Measurements from ENCODE around the gene SOCS2. TPM values are rescaled to one million over a fixed set of nuclear protein-coding genes. Genes with fewer than 3 reads are reported as not detected.
"Not testable (repeated sequence)": the region's sequence is repeated elsewhere in the genome, so short reads cannot be mapped to it uniquely, and the experiment has no call there.

Gene SOCS2
- total RNA-seq, 2 donors from 2014 or later, result 5.1 to 13.1 TPM

GRCh38 chr12:93603762-93604161, 31.3 kb downstream of the SOCS2 start:
- Mint-ChIP-seq H3K9me3 (no peaks in the 10 kb centered on the region), H3K36me3 (no peaks in the 10 kb centered on the region), H3K27ac (no peak overlapping the region)
- ATAC-seq (no peak), DNase-seq (ENCODE audit: low spot score in 2 of 2) (no peak)

- no peak for ATAC-seq
- Mint-ChIP-seq H3K27ac (no peak overlapping the region), H3K36me3 (no peaks in the 10 kb centered on the region), H3K9me3 (no peaks in the 10 kb centered on the region)
- DNase-seq (ENCODE audit: low spot score in 2 of 2), result no peak
Measured at GRCh38 chr12:93608313-93608712, 35.8 kb downstream of the SOCS2 start.

DNA sequence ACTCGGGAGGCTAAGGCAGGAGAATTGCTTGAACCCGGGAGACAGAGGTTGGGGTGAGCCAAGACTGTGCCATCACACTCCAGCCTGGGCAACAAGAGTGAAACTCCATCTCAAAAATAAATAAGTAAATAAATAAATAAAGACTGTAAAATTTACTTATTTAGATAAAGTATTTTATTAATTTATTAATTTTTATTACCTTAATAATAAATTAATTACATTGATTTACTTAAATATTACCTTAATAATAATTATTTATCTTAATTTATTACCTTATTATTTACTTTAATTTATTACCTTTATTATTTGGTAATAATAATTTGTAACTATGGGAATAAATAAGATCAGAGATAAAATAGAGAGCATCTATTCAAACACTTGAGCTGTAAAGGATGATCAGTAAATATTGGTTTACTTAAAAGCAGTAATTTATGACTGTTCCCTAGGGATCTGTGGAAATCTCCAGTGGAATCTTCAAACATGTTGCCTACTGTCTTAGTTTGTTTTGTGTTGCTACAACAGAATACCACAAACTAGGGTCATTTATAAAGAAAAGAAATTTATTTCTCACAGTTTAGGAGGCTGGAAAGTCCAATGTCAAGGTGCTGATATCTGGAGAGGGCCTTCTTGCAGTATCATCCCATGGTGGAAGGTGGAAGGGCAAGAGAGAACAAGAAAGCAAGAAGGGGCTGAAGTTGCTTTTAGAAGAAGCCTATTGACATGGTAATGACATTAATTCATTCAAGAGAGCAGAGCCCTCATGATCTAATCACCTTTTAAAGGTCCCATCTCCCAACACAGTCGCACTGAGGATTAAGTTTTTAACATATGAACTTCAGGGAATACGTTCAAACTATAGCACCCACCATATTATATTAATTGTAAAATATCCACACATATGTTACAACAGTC, 37.1 kb downstream of the SOCS2 start:
- DNase-seq (ENCODE audit: low spot score in 2 of 2), result no peak
- Mint-ChIP-seq H3K36me3 (no peaks in the 10 kb centered on the region), H3K9me3 (no peaks in the 10 kb centered on the region), H3K27ac (no peak overlapping the region)
- ATAC-seq, result no peak

DNA sequence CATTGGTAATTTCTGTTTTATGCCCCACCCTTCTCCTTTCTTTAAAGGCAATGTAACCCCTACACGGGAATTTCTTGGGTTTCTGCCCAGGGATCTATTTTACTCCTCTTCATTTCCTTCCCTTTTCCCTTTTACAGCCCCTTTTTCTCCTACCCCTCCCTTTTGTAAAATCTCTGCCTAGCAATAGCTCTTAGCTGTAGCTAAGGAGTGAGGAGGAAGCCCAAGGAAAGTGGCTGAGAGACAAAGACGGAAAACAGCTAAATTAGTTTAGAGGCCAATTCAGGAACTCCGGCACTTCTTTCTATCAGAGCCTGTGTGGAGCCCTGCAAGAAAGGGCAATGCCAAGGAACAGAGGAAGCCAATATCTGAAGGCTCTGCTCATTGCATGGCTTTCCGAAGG, 40.3 kb downstream of the SOCS2 start:
- H3K9me3 Mint-ChIP-seq, result peaks cover 0 to 5% of the 10 kb centered on the region in 2 donors
- no peak for DNase-seq (ENCODE audit: low spot score in 2 of 2)

DNA sequence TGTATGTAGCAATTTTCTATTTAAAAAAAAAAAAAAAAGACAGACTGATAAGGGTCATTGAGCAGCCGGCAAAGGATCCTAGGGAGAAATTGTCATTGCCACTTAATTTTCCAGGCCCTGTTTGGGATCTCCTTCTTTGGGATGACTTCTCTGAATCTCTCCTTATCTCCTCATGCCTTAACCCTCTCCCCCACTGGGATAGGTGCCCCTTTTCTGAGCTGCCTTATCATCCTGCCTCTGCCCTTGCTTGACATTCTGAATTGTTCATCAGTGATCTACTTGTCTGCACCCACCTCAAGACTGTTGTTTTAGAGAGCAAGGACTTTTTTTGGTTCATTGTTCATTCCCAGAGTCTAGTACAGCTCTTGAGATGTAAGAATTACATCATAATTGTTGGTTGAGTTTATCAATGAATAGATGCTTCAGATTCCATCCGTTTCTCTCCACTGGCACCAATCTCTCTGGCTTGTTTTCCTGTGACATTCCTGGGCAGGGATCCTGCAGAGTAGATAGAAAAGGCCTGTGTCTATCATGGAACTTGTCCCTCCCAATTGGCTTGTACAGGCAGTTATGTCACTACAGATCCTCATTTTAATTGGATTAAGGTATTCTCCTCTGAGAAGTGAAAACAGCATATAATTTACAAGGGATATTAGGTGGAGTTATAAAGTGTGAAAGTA, 42.6 kb downstream of the SOCS2 start:
- ATAC-seq (no peak), DNase-seq (ENCODE audit: low spot score in 2 of 2) (no peak)
- H3K27ac Mint-ChIP-seq, result peak overlapping the region in 1 of 2 donors; percentile 12
- peaks cover 4 to 5% of the 10 kb centered on the region in 2 donors for H3K9me3 Mint-ChIP-seq
- no peaks in the 10 kb centered on the region for H3K36me3 Mint-ChIP-seq

More for the DNA sequence above, 40.3 kb downstream of the SOCS2 start:
- H3K27ac Mint-ChIP-seq, result no peak overlapping the region
- ATAC-seq, result no peak
- H3K36me3 Mint-ChIP-seq, result no peaks in the 10 kb centered on the region

DNA sequence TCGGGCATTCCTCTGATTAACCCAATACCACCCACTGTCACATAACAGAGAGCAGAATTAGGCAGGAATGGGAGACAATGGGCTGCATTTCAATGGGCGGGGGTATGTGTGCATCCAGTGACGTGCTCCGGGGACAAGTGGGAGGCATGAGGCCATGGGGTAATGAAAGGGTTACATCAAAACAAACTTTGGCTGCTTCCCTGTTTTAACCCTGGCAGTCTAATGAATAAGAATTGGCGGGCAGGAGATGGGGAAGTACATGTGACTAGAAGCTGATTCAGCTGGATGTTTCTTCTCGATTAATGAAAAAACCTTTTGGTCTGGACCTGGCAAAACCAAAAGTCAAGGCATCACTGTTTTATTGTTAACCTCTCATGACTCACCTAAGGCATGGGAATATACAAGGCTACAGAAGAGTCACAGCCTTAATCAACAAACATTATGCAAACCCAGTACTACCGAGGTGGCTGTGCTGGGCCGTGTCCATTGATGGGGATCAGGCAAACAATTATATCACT, 44.2 kb downstream of the SOCS2 start:
- no peaks in the 10 kb centered on the region for H3K36me3 Mint-ChIP-seq
- no peak overlapping the region for H3K27ac Mint-ChIP-seq
- ATAC-seq, result no peak
- no peak for DNase-seq (ENCODE audit: low spot score in 2 of 2)
- H3K9me3 Mint-ChIP-seq, result peaks cover 4 to 5% of the 10 kb centered on the region in 2 donors

GRCh38 chr12:93618891-93619410, 46.5 kb downstream of the SOCS2 start:
- Mint-ChIP-seq H3K36me3 (no peaks in the 10 kb centered on the region), H3K27ac (no peak overlapping the region), H3K9me3 (peaks cover 4 to 5% of the 10 kb centered on the region in 2 donors)
- DNase-seq (ENCODE audit: low spot score in 2 of 2) (no peak), ATAC-seq (no peak)

DNA sequence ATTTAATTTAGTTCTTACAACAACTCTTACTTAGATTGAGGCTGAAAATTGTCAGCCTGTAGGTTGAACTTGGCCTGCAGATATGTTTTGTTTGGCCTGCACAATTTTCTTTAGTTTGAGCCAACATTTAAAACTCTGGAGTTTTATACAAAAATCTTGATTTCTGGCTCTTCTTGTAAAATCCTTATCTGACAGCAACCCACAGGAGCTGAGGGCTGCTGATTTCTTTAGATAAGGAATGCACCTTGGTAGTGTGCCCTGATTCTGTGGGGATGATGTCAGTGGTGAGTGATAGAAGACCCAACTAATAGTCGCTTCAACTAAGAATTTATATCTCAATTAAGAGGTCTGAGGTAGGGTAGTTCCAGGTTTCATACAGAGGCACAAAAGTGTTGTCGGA, 49.5 kb downstream of the SOCS2 start:
- H3K36me3 Mint-ChIP-seq, result no peaks in the 10 kb centered on the region
- DNase-seq (ENCODE audit: low spot score in 2 of 2) (no peak), ATAC-seq (no peak)
- no peak overlapping the region for H3K27ac Mint-ChIP-seq
- H3K9me3 Mint-ChIP-seq, result peaks cover 0 to 4% of the 10 kb centered on the region in 2 donors

GRCh38 chr12:93622485-93622884, 50.0 kb downstream of the SOCS2 start:
- no peak overlapping the region for H3K27ac Mint-ChIP-seq
- ATAC-seq (no peak), DNase-seq (ENCODE audit: low spot score in 2 of 2) (no peak)
- peaks cover 0 to 4% of the 10 kb centered on the region in 2 donors for H3K9me3 Mint-ChIP-seq
- no peaks in the 10 kb centered on the region for H3K36me3 Mint-ChIP-seq

DNA sequence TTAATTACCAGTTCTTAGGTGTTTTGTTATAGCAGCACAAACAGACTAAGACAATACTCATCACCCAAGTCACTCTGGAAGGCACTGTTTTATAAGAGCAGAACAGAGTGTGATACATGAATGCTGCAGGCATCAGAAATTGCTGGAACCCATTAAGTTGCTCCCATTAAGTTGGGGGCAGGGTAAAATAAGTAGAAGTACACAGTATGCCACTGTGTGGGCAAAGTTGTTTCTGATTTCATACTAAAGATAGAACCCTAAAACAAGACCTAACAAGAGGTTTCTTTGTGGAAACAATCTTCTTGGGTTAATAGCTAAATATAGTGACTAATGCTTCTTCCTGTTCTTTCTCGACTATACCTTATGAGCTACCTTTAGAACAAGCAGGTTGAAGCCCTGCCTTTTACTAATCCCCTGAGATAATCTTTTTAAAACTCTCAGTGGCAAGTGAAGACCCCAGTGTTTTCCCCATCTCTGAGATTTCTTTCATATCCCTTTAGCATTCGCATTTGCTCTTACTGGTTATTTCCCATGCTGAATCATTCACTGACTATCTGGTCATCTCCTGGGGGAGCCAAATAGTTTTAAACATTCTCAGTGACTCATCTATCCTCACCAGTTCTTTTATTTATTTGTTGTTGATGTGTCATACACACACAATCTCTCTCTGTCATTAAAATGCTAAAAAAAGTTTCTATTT, 52.3 kb downstream of the SOCS2 start:
- ATAC-seq, result peak; percentile 16 to 90
- no peak overlapping the region for H3K27ac Mint-ChIP-seq
- no peaks in the 10 kb centered on the region for H3K36me3 Mint-ChIP-seq
- DNase-seq (ENCODE audit: low spot score in 2 of 2), result no peak
- H3K9me3 Mint-ChIP-seq, result no peaks in the 10 kb centered on the region

DNA sequence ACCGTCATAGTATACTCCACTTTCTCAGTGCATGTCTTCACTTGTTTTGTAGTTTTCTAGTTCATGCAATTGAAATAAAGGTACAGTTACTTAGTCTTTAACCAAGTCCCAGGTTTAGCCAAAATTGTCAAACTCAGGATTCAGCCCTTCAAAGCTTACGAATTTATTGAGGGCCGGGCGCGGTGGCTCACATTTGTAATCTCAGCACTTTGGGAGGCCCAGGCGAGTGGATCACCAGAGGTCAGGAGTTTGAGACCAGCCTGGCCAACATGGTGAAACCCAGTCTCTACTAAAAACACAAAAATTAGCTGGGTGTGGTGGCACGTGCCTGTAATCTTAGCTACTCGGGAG, 52.8 kb downstream of the SOCS2 start:
- not testable (repeated sequence) for ATAC-seq; H3K36me3 Mint-ChIP-seq; H3K9me3 Mint-ChIP-seq; DNase-seq (ENCODE audit: low spot score in 2 of 2)
- peak overlapping the region in 1 of 2 donors; percentile 10 for H3K27ac Mint-ChIP-seq

- ATAC-seq (no peak), DNase-seq (ENCODE audit: low spot score in 2 of 2) (no peak)
- H3K27ac Mint-ChIP-seq, result no peak overlapping the region
- H3K9me3 Mint-ChIP-seq, result no peaks in the 10 kb centered on the region
- no peaks in the 10 kb centered on the region for H3K36me3 Mint-ChIP-seq
Measured at GRCh38 chr12:93626160-93626559, 53.7 kb downstream of the SOCS2 start.

Other genes with a start within 250 kb of the SOCS2 start
- 10 to 100 TPM; 65.6 to 88.9 TPM for gene NUDT4, start 194.8 kb upstream of the SOCS2 start, total RNA-seq
- gene UBE2N, start 130.7 kb upstream of the SOCS2 start, total RNA-seq, result 100 to 1,000 TPM; 164 to 188 TPM
- 10 to 100 TPM; 60.9 to 64.0 TPM for gene MRPL42, start 105.2 kb upstream of the SOCS2 start, total RNA-seq
- gene CRADD, start 104.7 kb downstream of the SOCS2 start, total RNA-seq, result 10 to 100 TPM in 1 of 2 donors, 1 to 10 TPM in 1; 9.6 to 10.1 TPM

Measured in activated naive CD4-positive, alpha-beta T cell treated with anti-CD3 and anti-CD28 coated beads, Interleukin-2, amount 50 U/mL, for 72 hours (primary cell).